Astrocyte (in vitro differentiated cells and primary cell): Measurements from ENCODE around the gene SLC25A21. TPM values are rescaled to one million over a fixed set of nuclear protein-coding genes. Genes with fewer than 3 reads are reported as not detected.

Source experiments
- DNase-seq: peaks from one replicate; pipeline ENCODE4 v3.0.0-alpha.2; 2010; ENCODE audit warnings: low read depth
- FAIRE-seq: peaks from 2 replicates; lab custom pipeline; 2011; peaks lifted over from hg19 to GRCh38; lab: Jason Lieb, UNC
- H2AFZ ChIP-seq: 2 replicates; pipeline ENCODE4 v1.6.0; 2012; ENCODE audit warnings: low read depth, low read length, inconsistent platforms
- H3K27ac ChIP-seq: 2 replicates; pipeline ENCODE4 v1.5.1; 2011; ENCODE audit warnings: low read depth, low read length, inconsistent platforms
- H3K27me3 ChIP-seq: 2 replicates; pipeline ENCODE4 v1.6.0; 2011; ENCODE audit warnings: low read length, inconsistent platforms; ENCODE audit not compliant: insufficient read depth
- H3K36me3 ChIP-seq: 2 replicates; pipeline ENCODE4 v1.5.1; 2011; ENCODE audit warnings: low read length, inconsistent platforms; ENCODE audit not compliant: insufficient read depth
- H3K4me1 ChIP-seq: 2 replicates; pipeline ENCODE4 v1.5.1; 2011; ENCODE audit warnings: low read length, inconsistent platforms; ENCODE audit not compliant: insufficient read depth
- H3K4me2 ChIP-seq: 2 replicates; pipeline ENCODE4 v1.6.0; 2012; ENCODE audit warnings: low read length, inconsistent platforms
- H3K4me3 ChIP-seq: 2 replicates; pipeline ENCODE4 v1.5.1; 2011; ENCODE audit warnings: low read depth, mild to moderate bottlenecking, low read length, inconsistent platforms; ENCODE audit not compliant: insufficient read depth
- H3K79me2 ChIP-seq: 2 replicates; pipeline ENCODE4 v1.6.0; 2012; ENCODE audit warnings: mild to moderate bottlenecking, low read length, inconsistent platforms; ENCODE audit not compliant: insufficient read depth
- H3K9ac ChIP-seq: 2 replicates; pipeline ENCODE4 v1.6.0; 2012; ENCODE audit warnings: mild to moderate bottlenecking, low read length, inconsistent platforms
- H3K9me3 ChIP-seq: 2 replicates; pipeline ENCODE4 v1.5.1; 2012; ENCODE audit warnings: low read depth, mild to moderate bottlenecking, low read length, inconsistent platforms; ENCODE audit not compliant: insufficient read depth
- H4K20me1 ChIP-seq: 2 replicates; pipeline ENCODE4 v1.6.0; 2012; ENCODE audit warnings: low read length, inconsistent platforms; ENCODE audit not compliant: insufficient read depth
- H3K27ac Mint-ChIP-seq: one replicate; pipeline ENCODE4 v1.8.0; 2021; ENCODE audit warnings: mild to moderate bottlenecking, mixed read lengths; ENCODE audit not compliant: unreplicated experiment
- H3K27me3 Mint-ChIP-seq: one replicate; pipeline ENCODE4 v1.8.0; 2021; ENCODE audit warnings: low read depth, mixed read lengths; ENCODE audit not compliant: unreplicated experiment
- H3K36me3 Mint-ChIP-seq: one replicate; pipeline ENCODE4 v1.8.0; 2021; ENCODE audit warnings: low read depth, mixed read lengths; ENCODE audit not compliant: unreplicated experiment
- H3K4me1 Mint-ChIP-seq: one replicate; pipeline ENCODE4 v1.8.0; 2021; ENCODE audit warnings: low read depth, mixed read lengths; ENCODE audit not compliant: unreplicated experiment
- H3K4me3 Mint-ChIP-seq: one replicate; pipeline ENCODE4 v1.8.0; 2021; ENCODE audit warnings: mild to moderate bottlenecking, moderate library complexity, mixed read lengths; ENCODE audit not compliant: unreplicated experiment
- H3K9me3 Mint-ChIP-seq: one replicate; pipeline ENCODE4 v1.8.0; 2021; ENCODE audit warnings: mild to moderate bottlenecking, mixed read lengths; ENCODE audit not compliant: unreplicated experiment
- CTCF ChIP-seq: IDR thresholded peaks from 2 replicates; pipeline ENCODE4 v1.5.1; 2011; ENCODE audit warnings: low read depth, mild to moderate bottlenecking, inconsistent platforms, low read length, moderate library complexity; ENCODE audit not compliant: insufficient read depth
- EZH2 ChIP-seq: IDR thresholded peaks from 2 replicates; pipeline ENCODE4 v1.6.1; 2012; ENCODE audit warnings: mild to moderate bottlenecking, low read length, inconsistent platforms; ENCODE audit not compliant: insufficient read depth
- total RNA-seq: library from RNA; stranded (reverse); gene quantifications from 2 replicates; pipeline ENCODE4 v1.2.1, GENCODE V29; 2021

SLC25A21 gene
- total RNA-seq, 1 donor from 2014 or later = 1.5 TPM

DNA sequence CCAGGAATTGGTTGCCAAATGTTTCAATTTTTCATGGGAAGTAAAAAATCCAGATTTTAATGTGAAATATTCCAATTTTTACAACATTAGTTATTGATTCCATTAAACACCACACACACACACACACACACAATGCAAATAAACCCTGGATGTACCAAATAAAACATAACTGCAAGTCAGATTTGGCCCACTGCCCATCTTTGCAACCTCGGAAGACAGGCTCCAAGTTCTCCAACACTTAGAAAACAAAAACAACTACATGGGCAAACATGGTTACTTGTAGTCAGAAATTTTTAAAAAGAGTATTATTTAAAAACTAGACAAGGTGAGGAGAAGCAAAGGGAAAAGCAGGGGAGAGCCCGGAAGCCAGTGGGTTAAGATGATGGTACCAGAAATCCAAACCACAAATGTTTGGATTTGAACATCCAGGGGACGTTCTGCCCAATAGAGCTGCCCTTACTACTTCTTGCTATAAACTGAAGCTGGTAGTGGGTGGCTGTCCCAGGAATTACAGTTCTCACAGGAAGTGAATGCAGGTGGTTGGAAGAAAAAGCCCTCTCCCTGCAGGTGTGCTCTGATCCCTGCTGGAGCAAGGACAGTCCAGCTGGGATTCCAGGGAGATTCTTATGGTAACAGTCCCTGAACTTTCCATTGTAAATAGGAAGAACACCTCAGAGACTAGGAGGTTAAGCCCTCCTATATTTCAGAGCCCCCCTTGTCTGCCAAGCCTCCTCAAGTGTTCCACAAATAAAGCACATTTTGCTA is 111.7 kb downstream of the SLC25A21 start:
- H2AFZ ChIP-seq = no peak overlapping the region
- Mint-ChIP-seq H3K4me3 (no peak overlapping the region), H3K27me3 (no peaks in the 10 kb centered on the region), H3K4me1 (peaks cover 17% of the 10 kb centered on the region), H3K9me3 (peaks cover 3% of the 10 kb centered on the region), H3K27ac (no peak overlapping the region), H3K36me3 (no peaks in the 10 kb centered on the region)
- H3K4me2 ChIP-seq = no peak overlapping the region
- H3K27ac ChIP-seq = no peak overlapping the region
- FAIRE-seq (no peak), DNase-seq (no peak)
- no peaks in the 10 kb centered on the region for H4K20me1 ChIP-seq
- no peak overlapping the region for H3K9ac ChIP-seq
- H3K4me3 ChIP-seq = no peak overlapping the region
- no peaks in the 10 kb centered on the region for H3K36me3 ChIP-seq
- TF ChIP-seq EZH2 = no peak
- TF ChIP-seq CTCF = no peak
- H3K9me3 ChIP-seq = no peaks in the 10 kb centered on the region
- H3K79me2 ChIP-seq = no peaks in the 10 kb centered on the region
- H3K27me3 ChIP-seq = no peaks in the 10 kb centered on the region
- peaks cover 3% of the 10 kb centered on the region for H3K4me1 ChIP-seq

DNA sequence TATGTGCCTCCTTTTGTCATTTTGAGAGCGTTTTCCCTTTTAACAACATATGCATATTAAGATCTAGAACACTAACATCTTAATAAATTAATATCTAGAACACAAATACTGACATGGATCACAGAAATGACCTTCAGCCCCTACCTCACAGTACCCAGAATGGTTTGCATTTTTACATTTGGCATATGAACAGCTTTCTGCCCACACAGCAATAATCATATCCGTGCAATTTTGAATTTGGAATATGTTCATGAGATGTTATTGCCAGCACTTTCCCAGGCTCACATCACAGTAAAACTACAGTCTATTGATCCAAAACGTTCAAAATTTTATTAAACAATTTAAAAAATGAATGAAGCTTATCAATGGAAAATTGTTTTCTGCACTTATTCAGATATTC is 114.6 kb downstream of the SLC25A21 start:
- H3K4me1 Mint-ChIP-seq = peaks cover 10% of the 10 kb centered on the region
- H2AFZ ChIP-seq = no peak overlapping the region
- TF ChIP-seq CTCF (no peak), EZH2 (no peak)
- H3K36me3 ChIP-seq = no peaks in the 10 kb centered on the region
- no peaks in the 10 kb centered on the region for H3K79me2 ChIP-seq
- H3K27ac ChIP-seq = no peak overlapping the region
- peaks cover 4% of the 10 kb centered on the region for H3K9me3 Mint-ChIP-seq
- FAIRE-seq (no peak), DNase-seq (no peak)
- peaks cover 3% of the 10 kb centered on the region for H3K4me1 ChIP-seq
- no peaks in the 10 kb centered on the region for H3K36me3 Mint-ChIP-seq
- no peaks in the 10 kb centered on the region for H3K9me3 ChIP-seq
- no peak overlapping the region for H3K4me2 ChIP-seq
- H3K27me3 ChIP-seq = no peaks in the 10 kb centered on the region
- H4K20me1 ChIP-seq = no peaks in the 10 kb centered on the region
- H3K4me3 Mint-ChIP-seq = no peak overlapping the region
- no peaks in the 10 kb centered on the region for H3K27me3 Mint-ChIP-seq
- no peak overlapping the region for H3K27ac Mint-ChIP-seq
- H3K4me3 ChIP-seq = no peak overlapping the region
- no peak overlapping the region for H3K9ac ChIP-seq

- H3K27me3 ChIP-seq = no peaks in the 10 kb centered on the region
- H3K4me3 Mint-ChIP-seq = peak overlapping the region; percentile 18
- H3K27me3 Mint-ChIP-seq = no peaks in the 10 kb centered on the region
- no peak overlapping the region for H3K9ac ChIP-seq
- H2AFZ ChIP-seq = no peak overlapping the region
- DNase-seq (peak; percentile 84), FAIRE-seq (peak; percentile 73)
- no peaks in the 10 kb centered on the region for H3K36me3 Mint-ChIP-seq
- H3K36me3 ChIP-seq = no peaks in the 10 kb centered on the region
- peaks cover 4% of the 10 kb centered on the region for H3K9me3 Mint-ChIP-seq
- H3K4me2 ChIP-seq = peak overlapping the region; percentile 49
- H3K4me1 Mint-ChIP-seq = peaks cover 10% of the 10 kb centered on the region
- TF ChIP-seq CTCF (no peak), EZH2 (no peak)
- H3K27ac ChIP-seq = peak overlapping the region; percentile 12
- H3K27ac Mint-ChIP-seq = peak overlapping the region; percentile 17
- H3K79me2 ChIP-seq = no peaks in the 10 kb centered on the region
- H3K9me3 ChIP-seq = no peaks in the 10 kb centered on the region
- no peaks in the 10 kb centered on the region for H4K20me1 ChIP-seq
- H3K4me3 ChIP-seq = no peak overlapping the region
- H3K4me1 ChIP-seq = peaks cover 3% of the 10 kb centered on the region
These were observed 115.9 kb downstream of the SLC25A21 start for GRCh38 chr14:37056473-37056872.
